SH-SY5Y (cell line): ENCODE results near the gene INTS14.

Experiments
- GATA2 ChIP-seq: IDR thresholded peaks from 2 replicates; pipeline ENCODE4 v1.6.1; 2011; ENCODE audit warnings: mild to moderate bottlenecking, low read depth, low read length
- GATA3 ChIP-seq: IDR thresholded peaks from 2 replicates; pipeline ENCODE4 v1.6.1; 2011; ENCODE audit warnings: low read depth, mild to moderate bottlenecking, low read length, moderate library complexity

DNA sequence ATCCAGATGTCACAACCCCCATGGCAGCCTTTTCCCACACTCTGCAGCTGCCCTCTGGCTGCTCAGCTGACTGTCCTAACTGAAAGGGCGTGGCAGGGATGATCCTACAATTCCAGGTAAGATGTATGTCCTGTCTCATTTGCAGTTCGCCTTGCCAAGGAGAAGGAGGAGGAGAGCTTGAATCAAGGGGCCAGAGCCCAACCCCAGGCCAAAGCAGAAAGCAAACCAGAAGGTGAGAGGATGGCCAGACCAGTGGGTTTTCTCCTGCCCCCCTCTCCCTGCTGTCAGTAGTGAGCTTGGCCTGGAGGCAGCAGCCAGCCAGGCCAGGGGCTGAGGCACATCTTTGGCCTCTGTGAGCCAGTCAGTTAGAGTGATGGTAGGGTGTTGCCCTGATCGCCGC, 33.4 kb upstream of the INTS14 start:
- TF ChIP-seq GATA2 (no peak), GATA3 (no peak)
